ENCODE results near the gene FBXW4. TPM values are rescaled to one million over a fixed set of nuclear protein-coding genes. Genes with fewer than 3 reads are reported as not detected.

Gene FBXW4
- polyA plus RNA-seq, 2 of the 4 experiments (the other 2 are of a cell fraction): 24.0 to 41.1 TPM

- no peaks in the 10 kb centered on the region for H3K9me3 ChIP-seq
- ChIA-PET POLR2A (no interaction called here), CTCF (interaction anchor here (0.8 to 1.6 kb wide), 2 partner anchors 12 to 111 kb away, joined by 3 to 4 read pairs; no protein-coding TSS in a partner anchor)
- no peak for TF ChIP-seq EHF (CRISPR knock-in tag; IDR thresholded peaks at IDR 0.05)
- DNase-seq (ENCODE audit: low read depth in 1 of 2, low spot score in 1 of 2) (no peak), FAIRE-seq (no peak), ATAC-seq (no peak)
- H3K4me3 ChIP-seq: no peak overlapping the region
- H3K4me2 ChIP-seq: no peak overlapping the region
- H3K27ac ChIP-seq: no peak overlapping the region
- H3K4me1 ChIP-seq: no peaks in the 10 kb centered on the region
Observed at GRCh38 chr10:101670635-101671034, 24.3 kb downstream of the FBXW4 start.

DNA sequence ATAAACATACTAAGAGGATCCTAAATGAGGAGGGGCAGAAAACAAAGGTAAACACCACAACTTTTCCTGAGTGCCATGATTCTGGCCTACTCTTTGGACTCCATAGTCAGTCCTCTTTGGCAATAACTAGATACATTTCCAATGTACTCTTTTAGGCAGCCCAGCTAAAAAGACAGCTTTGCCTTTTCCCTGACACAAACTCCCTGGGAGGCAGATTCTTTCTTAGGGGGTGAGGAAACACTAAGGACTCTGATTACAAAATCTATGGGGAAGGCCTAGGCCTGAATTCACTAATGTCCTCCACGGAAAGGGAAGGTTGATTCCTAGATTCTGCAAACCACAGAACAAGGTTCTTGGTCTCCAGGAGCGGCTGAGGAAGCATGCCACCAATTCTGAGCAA lies 25.8 kb downstream of the FBXW4 start:
- POLR2A ChIA-PET: no interaction called here
- TF ChIP-seq GATA3 (IDR thresholded peaks at IDR 0.05; ENCODE audit: borderline replicate concordance) (no peak), EHF (CRISPR knock-in tag; IDR thresholded peaks at IDR 0.05) (no peak), MYC (IDR thresholded peaks at IDR 0.05; ENCODE audit: borderline replicate concordance, low read length) (no peak), HOXA7 (CRISPR knock-in tag; IDR thresholded peaks at IDR 0.05) (no peak), MAFK (IDR thresholded peaks at IDR 0.05; ENCODE audit: partially characterized antibody) (no peak), BHLHE40 (IDR thresholded peaks at IDR 0.05; ENCODE audit: low read depth, low read length) (no peak), TP53 (CRISPR knock-in tag; IDR thresholded peaks at IDR 0.05) (no peak), KDM1A (IDR thresholded peaks at IDR 0.05; ENCODE audit: low read depth) (no peak), CBX8 (IDR thresholded peaks at IDR 0.05) (no peak), ZC3H11A (IDR thresholded peaks at IDR 0.05) (no peak), E2F6 (IDR thresholded peaks at IDR 0.05; ENCODE audit: borderline replicate concordance, low read depth) (no peak), USF2 (IDR thresholded peaks at IDR 0.05) (no peak)

GRCh38 chr10:101668566-101668965 lies 26.4 kb downstream of the FBXW4 start:
- WGBS (ENCODE audit: missing lambda C conversion rate): 58% methylated on average over 1 of the region's 1 CpG
- Histone ChIP-seq H3K4me3 (no peak overlapping the region), H3K27ac (no peak overlapping the region), H3K4me2 (no peak overlapping the region), H3K9me3 (no peaks in the 10 kb centered on the region), H3K4me1 (no peaks in the 10 kb centered on the region)
- FAIRE-seq: no peak
- ATAC-seq: no peak
- no peak for DNase-seq (ENCODE audit: low read depth in 1 of 2, low spot score in 1 of 2)
- TF ChIP-seq KDM1A (IDR thresholded peaks at IDR 0.05; ENCODE audit: low read depth) (no peak), RCOR1 (IDR thresholded peaks at IDR 0.05; ENCODE audit: low read depth, low read length) (no peak), ZNF302 (CRISPR knock-in tag; IDR thresholded peaks at IDR 0.05) (no peak), NR3C1 (IDR thresholded peaks at IDR 0.05) (no peak), JUNB (IDR thresholded peaks at IDR 0.05) (no peak), EHF (CRISPR knock-in tag; IDR thresholded peaks at IDR 0.05) (no peak), HOXB5 (CRISPR knock-in tag; IDR thresholded peaks at IDR 0.05) (no peak), PHF8 (IDR thresholded peaks at IDR 0.05; ENCODE audit: borderline replicate concordance, low read depth) (no peak), BCL3 (IDR thresholded peaks at IDR 0.05) (no peak), HEYL (CRISPR knock-in tag; IDR thresholded peaks at IDR 0.05) (no peak), CHD2 (IDR thresholded peaks at IDR 0.05; ENCODE audit: low read length, partially characterized antibody) (no peak), ELK1 (IDR thresholded peaks at IDR 0.05; ENCODE audit: low read depth, low read length) (no peak), ESRRA (IDR thresholded peaks at IDR 0.05; ENCODE audit: borderline replicate concordance, low read length) (no peak)
- TF ChIP-seq, protein P1, sequence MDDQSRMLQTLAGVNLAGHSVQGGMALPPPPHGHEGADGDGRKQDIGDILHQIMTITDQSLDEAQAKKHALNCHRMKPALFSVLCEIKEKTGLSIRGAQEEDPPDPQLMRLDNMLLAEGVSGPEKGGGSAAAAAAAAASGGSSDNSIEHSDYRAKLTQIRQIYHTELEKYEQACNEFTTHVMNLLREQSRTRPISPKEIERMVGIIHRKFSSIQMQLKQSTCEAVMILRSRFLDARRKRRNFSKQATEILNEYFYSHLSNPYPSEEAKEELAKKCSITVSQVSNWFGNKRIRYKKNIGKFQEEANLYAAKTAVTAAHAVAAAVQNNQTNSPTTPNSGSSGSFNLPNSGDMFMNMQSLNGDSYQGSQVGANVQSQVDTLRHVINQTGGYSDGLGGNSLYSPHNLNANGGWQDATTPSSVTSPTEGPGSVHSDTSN (IDR thresholded peaks at IDR 0.05): no peak
- TF ChIP-seq, protein P2, sequence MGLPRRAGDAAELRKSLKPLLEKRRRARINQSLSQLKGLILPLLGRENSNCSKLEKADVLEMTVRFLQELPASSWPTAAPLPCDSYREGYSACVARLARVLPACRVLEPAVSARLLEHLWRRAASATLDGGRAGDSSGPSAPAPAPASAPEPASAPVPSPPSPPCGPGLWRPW (IDR thresholded peaks at IDR 0.05): no peak
- TF ChIP-seq, protein P3, sequence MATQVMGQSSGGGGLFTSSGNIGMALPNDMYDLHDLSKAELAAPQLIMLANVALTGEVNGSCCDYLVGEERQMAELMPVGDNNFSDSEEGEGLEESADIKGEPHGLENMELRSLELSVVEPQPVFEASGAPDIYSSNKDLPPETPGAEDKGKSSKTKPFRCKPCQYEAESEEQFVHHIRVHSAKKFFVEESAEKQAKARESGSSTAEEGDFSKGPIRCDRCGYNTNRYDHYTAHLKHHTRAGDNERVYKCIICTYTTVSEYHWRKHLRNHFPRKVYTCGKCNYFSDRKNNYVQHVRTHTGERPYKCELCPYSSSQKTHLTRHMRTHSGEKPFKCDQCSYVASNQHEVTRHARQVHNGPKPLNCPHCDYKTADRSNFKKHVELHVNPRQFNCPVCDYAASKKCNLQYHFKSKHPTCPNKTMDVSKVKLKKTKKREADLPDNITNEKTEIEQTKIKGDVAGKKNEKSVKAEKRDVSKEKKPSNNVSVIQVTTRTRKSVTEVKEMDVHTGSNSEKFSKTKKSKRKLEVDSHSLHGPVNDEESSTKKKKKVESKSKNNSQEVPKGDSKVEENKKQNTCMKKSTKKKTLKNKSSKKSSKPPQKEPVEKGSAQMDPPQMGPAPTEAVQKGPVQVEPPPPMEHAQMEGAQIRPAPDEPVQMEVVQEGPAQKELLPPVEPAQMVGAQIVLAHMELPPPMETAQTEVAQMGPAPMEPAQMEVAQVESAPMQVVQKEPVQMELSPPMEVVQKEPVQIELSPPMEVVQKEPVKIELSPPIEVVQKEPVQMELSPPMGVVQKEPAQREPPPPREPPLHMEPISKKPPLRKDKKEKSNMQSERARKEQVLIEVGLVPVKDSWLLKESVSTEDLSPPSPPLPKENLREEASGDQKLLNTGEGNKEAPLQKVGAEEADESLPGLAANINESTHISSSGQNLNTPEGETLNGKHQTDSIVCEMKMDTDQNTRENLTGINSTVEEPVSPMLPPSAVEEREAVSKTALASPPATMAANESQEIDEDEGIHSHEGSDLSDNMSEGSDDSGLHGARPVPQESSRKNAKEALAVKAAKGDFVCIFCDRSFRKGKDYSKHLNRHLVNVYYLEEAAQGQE (IDR thresholded peaks at IDR 0.05): no peak
- ChIA-PET CTCF (interaction anchor here (1.2 to 1.3 kb wide), 2 partner anchors 11 to 20 kb away, joined by 3 to 4 read pairs; no protein-coding TSS in a partner anchor), POLR2A (no interaction called here)

More for the DNA sequence above, 25.8 kb downstream of the FBXW4 start:
- no peaks in the 10 kb centered on the region for H3K9me3 ChIP-seq
- ATAC-seq: no peak
- no peak for FAIRE-seq
- no peak for DNase-seq (ENCODE audit: low read depth in 1 of 2, low spot score in 1 of 2)
- 93% methylated on average over 2 of the region's 2 CpGs for WGBS (ENCODE audit: missing lambda C conversion rate)
- no peak overlapping the region for H3K27ac ChIP-seq
- CTCF ChIA-PET: interaction anchor here (1.3 kb wide), 1 partner anchor 11 kb away, joined by 4 read pairs; no protein-coding TSS in a partner anchor
- H3K4me3 ChIP-seq: no peak overlapping the region
- H3K4me2 ChIP-seq: no peak overlapping the region
- no peaks in the 10 kb centered on the region for H3K4me1 ChIP-seq
